G401 (cell line): ENCODE results near the gene KCNC4. TPM values are rescaled to one million over a fixed set of nuclear protein-coding genes. Genes with fewer than 3 reads are reported as not detected.

ENCODE experiments used
- DNase-seq: peaks from one replicate; pipeline ENCODE4 v3.0.0-alpha.2; 2015; ENCODE audit warnings: low spot score
- in situ Hi-C: cut with HindIII; loops from 2 replicates; pipeline ENCODE4 v1.10.0; 2016; ENCODE audit warnings: low sequenced_read_pairs, mixed read lengths
- total RNA-seq: library from RNA; depleted of rRNA; stranded (reverse); fragments of >200 nt; shearing (Covaris generic); gene quantifications from 2 replicates; pipeline ENCODE4 v1.2.3, GENCODE V29; 2014

KCNC4 gene
- total RNA-seq, 1 experiment from 2014 or later, result 4.8 TPM

DNA sequence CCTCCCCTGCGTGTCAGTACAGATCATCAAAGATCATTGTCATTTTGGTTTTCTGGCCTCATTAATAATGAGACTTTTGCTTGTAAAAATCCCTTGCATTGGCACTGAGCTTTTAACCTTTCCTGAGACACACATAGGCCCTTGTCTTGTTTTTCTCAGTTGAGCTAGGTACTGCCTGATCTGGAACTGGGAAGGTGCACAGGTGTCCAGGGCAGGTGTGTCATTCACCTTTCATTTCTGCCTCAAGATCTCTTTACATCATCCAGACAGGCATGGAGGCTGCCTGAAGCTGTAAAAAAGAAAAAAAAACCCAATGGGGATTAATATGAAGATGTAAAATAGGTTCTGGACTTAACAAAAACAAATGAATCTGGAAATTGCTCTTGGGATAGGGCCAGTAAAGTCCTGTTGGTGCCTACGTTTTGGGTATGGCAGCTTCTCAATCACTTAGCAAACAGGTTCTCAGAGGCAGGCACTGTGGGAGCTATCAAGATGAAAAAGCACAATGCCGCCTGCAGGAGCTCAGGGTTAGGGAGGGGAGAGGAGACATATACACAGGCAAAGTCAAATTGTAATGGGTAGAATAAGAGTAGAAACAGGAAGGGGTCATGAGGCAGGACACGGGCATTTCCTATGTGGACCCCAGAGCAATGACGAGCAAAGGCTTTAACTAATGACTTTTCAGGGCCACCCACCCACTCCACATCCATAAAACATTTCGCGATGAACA, 1.0 kb upstream of the KCNC4 start:
- in situ Hi-C loops, result no loop called here
- DNase-seq, result no peak

DNA sequence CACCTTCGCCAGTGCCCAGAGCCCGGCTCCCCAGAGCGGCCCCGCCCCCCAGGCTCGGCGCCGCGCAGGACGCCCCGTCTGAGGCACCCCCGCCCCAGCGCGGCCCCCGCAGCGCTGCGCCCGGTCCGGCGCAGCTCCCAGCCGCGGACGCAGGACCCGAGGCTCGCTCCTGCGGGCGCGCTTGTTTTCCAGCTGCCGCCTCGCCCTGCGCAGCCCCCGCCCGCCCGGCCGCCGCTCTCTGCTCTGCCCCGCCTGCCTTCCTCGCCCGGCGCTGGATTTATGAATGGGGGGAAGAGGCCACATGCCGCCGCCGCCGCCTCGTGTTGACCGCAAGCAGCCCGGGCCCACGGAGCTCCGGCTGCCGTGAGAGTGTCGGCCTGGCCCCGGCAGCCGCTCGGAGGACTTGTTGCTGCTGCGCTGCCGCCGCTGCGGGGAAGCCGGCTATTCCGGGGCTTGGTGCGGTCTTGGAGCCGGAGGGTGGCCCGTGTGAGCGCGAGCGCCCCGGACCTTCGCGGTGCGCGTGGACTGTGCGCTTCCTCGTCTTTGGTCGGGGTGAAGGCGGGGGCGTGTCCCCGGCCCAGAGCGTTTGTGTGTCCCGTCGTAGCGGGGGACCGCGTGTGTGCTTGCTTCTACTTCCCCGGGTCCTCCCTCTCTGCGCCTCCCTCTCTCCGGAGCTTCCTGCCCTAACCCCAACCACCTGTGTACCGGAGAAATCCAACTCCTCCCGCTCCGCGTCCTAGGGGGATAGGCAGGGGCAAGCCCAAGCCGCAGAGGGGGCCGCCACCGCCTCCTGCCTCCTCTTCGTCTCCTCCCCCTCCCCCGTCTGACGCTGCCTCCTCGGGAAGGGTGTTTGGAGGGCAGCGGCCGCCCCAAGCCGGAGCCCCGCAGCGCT, 736 bp downstream of the KCNC4 start:
- peak; percentile 59 for DNase-seq
- in situ Hi-C loops, result no loop called here

DNA sequence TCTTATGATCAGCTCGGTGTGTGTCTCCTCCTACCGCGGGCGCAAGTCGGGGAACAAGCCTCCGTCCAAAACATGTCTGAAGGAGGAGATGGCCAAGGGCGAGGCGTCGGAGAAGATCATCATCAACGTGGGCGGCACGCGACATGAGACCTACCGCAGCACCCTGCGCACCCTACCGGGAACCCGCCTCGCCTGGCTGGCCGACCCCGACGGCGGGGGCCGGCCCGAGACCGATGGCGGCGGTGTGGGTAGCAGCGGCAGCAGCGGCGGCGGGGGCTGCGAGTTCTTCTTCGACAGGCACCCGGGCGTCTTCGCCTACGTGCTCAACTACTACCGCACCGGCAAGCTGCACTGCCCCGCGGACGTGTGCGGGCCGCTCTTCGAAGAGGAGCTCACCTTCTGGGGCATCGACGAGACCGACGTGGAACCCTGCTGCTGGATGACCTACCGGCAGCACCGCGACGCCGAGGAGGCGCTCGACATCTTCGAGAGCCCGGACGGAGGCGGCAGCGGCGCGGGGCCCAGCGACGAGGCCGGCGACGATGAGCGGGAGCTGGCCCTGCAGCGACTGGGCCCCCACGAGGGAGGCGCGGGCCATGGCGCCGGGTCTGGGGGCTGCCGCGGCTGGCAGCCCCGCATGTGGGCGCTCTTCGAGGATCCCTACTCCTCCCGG, 1.5 kb downstream of the KCNC4 start:
- in situ Hi-C loops, result no loop called here
- DNase-seq, result no peak

DNA sequence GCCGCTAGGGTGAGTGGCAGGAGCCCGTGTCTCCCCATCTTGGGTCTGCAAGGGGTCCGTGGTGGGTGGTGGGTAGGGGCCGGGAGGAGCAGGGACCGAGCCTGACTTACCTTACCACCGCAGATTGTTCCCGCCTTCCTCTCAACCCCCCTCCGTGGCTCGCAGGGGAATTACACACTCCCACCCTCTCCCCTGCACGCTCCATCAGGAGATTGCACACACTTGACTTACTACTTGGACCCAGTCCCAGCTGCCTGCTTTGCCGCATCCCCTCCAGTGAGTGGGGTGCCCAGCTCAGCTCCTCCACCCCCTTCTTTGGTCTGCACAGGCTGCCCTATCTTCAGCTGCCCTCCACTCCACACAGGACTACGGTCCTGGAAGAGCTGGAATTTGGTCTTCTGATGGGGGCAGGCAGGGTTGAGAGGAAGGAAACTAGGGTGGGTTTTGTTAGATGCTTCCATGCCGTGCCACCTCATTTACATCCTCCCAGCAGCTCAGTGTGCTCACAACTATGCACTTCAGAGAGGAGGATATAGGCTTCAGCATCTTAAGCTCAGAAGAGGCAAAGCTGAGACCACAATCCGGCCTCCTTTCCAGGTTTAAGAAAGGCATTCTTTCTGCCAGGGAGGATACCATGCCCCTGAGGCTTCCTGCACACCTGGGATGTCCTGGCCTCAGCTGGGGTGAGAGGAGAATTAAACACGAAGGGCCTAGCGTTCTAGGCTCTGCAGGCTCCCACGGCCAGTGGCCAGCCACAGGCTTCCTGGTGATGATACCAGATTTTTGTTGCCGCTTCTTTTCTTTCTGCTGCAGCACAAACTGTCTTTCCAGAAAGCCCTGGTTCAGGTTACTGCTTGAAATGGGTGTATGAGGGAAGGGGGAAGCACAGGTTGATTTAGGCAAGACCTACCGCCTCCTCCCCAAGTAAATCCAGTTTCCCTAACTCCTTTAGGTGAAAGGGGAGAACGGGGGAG, 2.3 kb downstream of the KCNC4 start:
- in situ Hi-C loops, result no loop called here

DNA sequence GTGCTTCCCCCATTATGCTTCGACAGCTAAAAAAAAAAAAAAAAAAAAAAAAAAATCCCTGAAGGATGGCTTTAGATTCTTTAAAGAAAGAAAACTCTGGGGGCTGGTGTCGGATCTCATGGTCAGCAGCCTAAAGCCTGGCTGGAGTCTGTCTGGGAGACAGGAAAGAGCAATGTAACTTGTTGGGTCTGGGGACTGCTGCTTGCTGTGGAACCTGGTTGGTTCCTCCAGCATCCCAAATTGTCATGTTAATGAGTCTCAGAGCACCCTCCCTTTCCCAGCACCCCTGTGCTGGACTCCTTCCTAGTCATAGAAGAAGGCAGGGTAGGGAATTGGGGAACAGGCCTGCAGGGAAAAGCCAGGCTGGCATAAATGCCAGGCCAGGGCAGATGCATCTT, 3.0 kb downstream of the KCNC4 start:
- in situ Hi-C loops, result no loop called here
- peak; percentile 46 for DNase-seq

More for the DNA sequence above, 2.3 kb downstream of the KCNC4 start:
- peak; percentile 80 for DNase-seq

DNA sequence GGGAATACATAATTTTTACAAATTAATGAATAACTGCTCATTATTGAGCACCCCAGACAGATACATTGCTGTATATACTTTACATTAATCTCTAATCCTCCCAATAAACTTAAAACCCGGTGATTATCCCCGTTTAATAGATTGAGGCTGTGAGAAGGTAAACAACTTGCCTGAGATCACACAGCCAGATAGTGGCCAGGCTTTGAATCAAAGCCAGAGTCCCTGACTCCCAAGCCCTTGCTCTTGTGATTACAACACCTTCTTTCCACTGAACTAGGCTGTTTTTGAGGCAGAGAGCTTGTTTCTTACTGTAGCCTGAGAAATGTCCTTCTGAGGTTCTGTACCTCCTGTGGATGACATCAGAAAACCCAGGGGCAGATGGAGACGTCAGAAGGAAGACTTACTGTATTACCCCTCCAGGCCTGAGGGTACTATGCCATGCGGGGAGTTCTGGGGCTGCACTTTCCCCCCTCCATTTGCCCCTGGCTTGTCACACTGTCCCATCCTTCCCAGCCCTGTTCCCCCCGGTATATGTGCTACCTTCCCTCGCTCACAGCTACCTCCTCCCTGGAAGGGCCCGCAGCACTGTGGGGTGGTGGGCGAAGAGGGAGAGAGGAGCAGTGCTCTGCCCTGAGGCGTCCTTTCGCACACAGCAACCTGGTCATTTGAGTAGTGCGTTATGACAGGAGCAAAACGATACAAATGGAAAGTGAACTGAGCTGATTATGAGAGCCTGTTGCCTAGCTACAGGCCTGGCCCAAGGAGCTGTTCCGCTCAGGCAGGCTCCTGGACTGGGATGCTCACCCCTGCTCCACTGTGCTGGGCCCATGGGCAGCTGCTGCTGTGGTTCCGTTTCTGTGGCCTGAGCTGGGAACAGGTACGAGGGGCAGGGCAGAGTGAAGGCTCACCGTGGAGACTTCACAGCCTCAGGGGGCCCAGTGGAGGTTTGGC, 4.6 kb downstream of the KCNC4 start:
- peak; percentile 55 for DNase-seq
- in situ Hi-C loops, result no loop called here

DNA sequence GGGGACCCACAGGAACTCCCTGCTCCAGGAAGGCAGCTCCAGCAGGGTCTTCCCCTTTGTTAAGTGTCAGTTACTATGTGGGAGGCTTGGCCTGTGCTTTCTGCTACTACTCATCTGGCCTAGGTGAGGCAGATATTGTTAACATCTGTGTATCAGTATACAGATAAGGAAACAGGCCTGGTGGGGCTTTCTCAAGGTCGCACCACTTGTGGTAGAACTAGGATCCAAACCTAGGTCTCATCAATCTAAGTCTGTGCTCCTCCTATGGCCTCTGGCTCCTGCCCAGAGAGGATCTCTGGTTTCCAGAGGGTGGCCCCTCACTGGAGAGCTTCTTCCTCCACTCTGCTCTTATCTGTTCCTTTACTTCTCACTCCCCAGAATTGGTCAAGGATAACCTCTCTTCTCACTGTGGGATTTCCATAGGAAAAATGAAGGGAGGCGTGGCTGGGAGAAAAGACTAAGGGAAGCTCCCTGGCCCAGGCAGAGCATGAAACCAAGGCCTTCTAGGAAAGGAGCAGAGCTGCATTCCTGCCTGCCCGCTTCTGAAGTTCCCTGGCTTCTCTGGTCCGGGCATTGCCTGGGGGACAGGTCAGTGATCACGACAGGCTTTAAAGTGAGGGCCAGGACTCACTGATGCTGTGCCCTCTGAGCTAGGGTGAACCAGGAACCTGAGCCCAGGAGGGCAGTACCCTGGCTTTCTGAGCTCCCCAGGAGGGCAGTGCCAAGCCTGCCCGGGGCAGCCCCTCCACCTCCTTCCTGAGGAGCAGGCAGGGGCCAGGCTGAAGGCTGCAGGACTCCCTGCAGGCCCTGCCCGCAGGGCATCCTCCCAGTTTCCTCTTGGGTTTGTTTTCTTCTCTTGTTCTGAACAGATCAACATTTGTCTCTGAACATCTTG, 5.8 kb downstream of the KCNC4 start:
- no peak for DNase-seq
- in situ Hi-C loops, result no loop called here

DNA sequence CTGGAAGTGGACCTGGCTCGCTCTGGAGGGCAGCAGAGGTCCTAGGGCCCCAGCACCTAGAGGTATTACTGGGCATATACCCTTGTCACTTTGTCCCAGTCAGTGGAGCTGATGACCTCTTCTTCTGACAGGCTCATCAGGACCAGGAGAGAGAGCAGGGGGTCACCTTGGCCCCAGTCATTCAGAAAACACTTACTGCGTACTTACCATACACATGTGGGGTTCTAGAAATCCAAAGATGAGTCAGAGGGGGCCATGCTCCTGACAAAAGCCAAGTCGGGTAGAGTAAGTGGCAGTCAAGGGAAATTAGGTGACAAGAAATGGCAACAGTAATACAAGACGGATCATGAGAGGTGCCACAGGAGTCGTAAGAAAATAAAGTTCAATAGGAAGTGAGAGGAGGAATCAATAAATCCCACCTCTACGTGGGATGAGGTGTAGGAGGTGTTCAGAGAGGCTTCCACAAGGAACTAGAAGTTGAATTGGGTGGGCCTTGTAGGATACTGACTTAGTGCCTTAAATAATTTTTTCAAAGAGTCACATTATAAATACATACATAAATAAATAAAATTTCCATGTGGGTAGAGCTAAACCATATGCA, 6.8 kb downstream of the KCNC4 start:
- in situ Hi-C loops, result no loop called here

DNA sequence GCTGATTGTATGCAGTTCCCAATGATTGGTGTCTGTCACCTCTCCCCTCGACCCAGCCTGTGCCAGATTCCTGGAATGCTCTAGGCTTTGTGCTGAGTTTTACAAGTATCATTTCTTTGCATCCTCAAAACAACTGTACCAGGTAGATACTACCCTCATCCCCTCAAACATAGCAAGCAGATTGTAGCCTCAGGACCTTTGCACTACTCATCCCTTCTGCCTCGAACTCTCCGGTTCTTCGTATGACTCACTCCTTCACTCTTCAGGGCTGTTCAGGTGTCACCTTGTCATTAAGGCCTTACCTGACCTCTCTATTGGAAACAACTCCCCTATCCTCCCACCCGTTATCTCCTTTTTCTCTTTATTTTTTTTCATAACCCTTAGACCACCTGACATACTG, 8.0 kb downstream of the KCNC4 start:
- in situ Hi-C loops, result no loop called here
- DNase-seq, result no peak

More for the DNA sequence above, 6.8 kb downstream of the KCNC4 start:
- no peak for DNase-seq

DNA sequence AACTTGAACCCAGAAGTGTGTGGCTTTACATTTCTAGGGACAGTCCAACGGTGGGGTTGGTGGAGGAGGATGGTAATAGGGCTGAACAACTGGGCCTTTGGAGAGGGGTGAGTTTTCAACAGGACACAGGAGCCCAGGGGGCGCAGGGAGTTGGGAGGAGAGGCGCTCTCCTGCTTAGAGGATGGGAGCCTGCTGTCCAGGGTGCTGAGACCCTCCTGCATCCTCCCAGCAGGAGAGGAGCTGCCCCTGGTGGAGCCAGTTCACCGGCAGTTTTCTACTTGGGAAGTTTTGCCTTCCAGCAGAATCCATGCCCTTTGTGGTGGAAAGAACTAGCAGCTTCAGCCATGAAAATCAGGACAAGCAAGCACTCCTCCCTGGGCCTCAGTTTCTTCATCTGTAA, 8.6 kb downstream of the KCNC4 start:
- in situ Hi-C loops, result no loop called here
- no peak for DNase-seq

DNA sequence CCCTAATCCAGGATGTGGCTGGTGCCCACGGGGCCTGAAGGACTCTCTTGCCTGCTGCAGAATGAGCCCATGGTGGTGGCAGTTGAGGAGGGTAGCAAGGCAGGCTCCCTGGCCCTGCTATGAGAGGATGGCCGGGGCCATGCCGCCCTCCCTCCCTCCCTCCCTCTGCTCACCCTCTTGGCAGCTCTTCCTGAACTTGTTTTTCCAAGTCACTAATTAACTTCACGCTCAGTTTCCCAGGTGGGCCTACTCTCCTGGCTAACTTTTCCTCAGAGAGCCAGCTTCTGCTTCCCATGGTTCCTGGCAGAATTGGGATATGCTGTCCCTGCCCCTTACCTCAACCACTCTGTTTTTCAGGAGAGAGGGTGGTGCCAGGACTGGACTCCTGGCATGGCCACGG, 10.2 kb downstream of the KCNC4 start:
- in situ Hi-C loops, result no loop called here
- DNase-seq, result no peak

DNA sequence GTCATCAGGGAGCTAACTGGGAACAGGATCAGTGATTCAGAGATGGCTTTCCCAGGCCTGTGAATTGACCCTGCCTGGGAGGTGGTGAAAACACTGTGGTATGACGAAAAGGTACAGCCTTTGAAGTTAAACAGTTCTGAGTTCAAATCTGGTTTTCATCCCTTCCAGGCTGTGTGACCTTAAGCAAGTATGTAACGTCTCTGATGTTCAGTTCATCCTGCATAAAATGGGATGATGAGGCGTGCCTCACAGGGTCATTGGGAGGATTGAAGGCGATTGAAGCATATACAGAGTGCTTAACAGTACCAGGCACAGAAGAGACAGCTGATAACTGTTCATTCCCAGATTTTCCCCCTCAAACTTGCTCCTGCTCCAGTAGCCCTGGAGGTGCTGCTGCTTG, 11.0 kb downstream of the KCNC4 start:
- in situ Hi-C loops, result no loop called here
- DNase-seq, result no peak

DNA sequence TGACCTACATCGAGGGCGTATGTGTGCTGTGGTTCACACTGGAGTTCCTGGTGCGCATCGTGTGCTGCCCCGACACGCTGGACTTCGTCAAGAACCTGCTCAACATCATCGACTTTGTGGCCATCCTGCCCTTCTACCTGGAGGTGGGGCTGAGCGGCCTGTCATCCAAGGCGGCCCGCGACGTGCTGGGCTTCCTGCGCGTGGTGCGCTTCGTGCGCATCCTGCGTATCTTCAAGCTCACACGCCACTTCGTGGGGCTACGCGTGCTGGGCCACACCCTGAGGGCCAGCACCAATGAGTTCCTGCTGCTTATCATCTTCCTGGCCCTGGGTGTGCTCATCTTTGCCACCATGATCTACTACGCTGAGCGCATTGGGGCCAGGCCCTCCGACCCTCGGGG, 13.0 kb downstream of the KCNC4 start:
- in situ Hi-C loops, result no loop called here
- no peak for DNase-seq

DNA sequence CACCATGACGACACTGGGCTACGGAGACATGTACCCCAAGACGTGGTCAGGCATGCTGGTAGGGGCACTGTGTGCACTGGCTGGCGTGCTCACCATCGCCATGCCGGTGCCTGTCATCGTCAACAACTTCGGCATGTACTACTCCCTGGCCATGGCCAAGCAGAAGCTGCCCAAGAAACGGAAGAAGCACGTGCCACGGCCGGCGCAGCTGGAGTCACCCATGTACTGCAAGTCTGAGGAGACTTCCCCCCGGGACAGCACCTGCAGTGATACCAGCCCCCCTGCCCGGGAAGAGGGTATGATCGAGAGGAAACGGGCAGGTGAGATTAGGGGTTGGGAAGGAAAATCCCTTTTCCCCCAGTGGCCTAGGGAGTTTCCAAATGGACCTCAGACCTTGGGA, 13.5 kb downstream of the KCNC4 start:
- in situ Hi-C loops, result no loop called here
- DNase-seq, result no peak

DNA sequence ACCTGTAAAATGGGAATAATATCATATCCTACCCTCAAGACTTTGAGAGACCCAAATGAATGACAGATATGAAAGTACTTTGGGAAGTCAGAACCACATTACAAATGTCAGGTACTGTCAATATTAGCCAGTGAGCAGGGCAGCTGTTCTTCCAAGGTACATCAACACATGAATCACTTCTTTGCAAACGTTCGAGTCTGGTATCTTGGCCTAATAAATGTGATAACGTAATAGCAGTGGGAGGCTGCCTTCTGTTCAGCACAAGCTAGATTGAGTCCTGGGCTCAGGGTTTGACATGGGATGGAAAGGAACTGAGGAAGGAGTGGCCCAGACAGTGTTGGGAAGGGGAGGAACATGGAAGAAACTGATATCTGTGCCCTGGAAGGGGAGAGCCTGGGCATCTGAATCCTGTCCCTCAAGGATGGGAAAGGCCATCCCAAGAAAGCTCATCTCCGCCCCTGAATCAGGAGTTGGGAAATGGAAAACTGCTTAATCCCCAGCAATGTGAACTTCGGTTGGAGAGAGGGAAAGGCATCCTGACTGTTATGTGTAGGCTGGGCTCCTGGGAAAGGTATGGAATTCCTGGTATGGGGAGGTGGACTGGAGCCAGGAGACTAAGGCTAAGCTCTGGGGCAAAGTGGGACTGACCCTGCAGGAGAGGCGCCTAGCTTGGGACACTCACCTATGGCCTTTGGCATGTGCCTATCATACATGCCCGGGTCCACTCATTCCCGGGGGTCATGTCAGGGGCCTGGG, 14.3 kb downstream of the KCNC4 start:
- in situ Hi-C loops, result no loop called here

DNA sequence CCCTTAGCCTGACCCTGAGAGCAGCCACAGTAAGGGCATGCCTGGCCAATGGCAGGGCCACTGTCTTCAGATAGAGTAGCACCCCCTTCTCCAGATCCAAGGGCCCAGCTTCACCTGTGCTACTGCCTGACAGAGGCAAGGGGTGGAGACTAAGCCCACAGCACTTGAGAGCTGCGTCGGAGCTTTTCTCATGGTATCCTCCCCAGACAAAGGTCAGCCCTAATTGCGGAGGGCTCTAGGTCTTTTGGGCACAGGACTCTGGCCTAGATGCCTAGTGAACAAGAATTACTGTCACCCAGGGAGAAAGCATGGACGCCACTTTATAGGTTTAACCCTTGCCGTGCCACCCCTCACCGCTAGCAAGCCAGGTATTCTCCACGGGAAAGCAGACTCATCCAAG, 15.1 kb downstream of the KCNC4 start:
- no peak for DNase-seq
- in situ Hi-C loops, result no loop called here

More for the DNA sequence above, 14.3 kb downstream of the KCNC4 start:
- DNase-seq, result no peak
